HG02938 (cell line): ENCODE results near the gene PKM.

Source experiments
- ATAC-seq: cut with Tn5 transposase; IDR thresholded peaks from one replicate; pipeline ENCODE4 v1.9.1; 2021; ENCODE audit warnings: mild to moderate bottlenecking, moderate library complexity; ENCODE audit not compliant: unreplicated experiment

PKM gene

DNA sequence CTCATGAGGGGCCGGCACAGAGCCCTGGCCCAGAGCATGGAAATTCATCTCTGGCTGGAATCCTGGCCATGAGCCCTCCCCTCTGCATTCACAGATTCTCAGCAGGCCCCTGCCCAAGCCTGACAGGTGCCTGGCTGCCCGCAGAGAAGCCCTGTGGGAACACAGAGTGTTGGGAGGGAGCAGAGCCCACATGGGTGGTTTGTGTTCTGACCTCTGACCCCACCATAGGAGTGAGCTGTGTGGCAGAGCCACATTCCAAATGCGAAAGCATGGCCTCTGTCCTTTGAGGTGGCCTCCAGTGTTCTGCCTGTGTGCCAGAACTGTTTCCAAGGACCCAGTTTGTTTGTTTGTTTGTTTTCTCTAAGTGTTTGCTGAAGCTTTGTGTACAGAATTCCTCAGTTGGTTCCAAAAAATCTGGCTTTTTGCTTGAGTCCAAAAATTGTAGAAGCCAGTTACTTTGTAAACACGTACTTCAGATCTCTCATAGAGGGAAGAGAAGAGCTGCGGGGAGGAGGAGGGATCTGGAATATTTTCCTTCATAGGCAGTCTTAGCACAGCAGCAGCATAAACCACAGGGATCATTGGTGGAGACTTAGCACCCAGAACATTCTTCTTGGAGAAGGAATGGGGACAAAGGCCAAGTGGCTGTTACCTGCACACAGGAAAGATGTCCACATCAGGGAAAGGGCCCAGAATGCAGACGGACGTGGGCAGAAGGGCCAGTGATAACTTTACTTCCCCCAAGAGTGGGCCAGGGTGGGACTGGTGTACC, 69.4 kb downstream of the PKM start:
- ATAC-seq = no peak

- ATAC-seq = no peak
Measured at GRCh38 chr15:72160696-72161245, 70.2 kb downstream of the PKM start.

GRCh38 chr15:72156928-72157327, 74.1 kb downstream of the PKM start:
- ATAC-seq = no peak

DNA sequence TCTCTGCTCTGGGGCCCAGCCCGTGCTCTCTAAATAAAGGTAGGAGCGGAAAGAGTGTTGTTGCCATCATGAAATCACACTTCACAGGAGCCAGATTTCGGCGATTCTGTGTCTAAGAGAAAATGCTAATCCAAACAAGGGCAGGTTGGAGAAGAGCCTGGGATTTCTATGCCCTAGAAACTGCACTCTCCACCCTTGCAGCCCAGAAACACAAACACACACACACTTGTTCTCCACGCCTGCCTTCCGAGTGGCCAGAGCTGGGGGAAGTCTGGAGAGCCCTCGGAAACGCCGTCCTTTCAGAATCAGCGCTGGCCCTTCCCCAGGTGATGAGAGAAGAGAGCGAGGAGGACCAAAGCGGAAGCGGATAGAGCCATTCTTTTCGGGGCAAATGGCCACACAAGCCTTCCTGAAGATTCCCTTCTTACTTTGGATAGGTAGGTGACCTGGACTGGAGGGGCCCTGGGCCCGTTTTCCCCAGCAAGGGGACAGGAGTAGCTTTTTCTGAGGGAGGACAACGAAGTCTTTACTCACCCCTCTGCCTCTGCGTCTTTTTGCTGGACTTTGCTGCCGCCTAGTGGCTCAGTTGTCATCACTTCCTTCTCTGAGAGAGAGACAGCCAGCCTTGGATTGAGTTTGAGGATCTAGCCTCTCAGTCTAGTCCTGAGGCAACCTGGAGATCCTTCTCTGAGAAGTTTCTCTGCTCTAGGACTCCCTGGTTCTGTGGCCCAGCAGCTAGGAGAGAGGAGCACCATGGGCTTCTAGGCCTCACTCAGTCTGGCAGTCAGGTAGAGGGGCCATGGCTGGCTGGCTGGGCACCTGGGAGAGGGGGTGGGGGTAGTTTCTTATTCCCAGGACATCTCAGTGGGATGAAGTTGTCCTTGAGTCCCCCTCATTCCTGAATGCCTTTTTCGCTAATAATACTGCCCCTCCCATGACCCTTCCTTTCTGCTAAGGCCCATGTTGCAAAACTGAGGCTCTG, 75.1 kb downstream of the PKM start:
- peak; percentile 80 for ATAC-seq

DNA sequence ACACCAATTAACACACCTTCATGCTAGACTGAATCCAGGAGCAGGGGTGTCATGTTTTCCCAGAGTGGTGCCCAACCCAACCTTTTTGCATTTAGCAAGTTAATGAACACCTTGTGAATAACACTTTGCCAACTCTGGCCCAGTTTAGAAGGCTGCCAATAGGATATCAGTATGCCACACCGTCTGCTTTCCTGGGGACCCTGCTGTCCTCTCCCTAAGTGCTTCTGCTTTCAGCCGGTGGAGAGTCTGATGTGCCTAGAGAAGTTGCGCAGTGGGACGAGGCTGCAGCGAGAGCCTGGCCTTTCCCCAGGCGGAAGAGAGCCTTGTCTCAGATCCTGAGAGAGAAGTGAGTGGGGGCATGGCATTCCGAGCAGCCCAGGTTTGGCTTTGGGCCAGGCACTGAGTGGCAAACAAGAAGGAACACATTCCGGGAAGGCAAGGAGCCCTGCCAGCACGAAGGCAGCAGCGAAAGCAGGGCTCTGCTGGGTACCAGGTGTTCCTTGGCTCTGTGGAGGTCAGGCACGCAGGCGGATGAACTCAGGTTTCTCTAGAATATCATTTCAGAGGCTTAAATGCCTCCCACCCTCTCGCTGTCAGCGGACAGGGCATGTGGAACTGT, 75.9 kb downstream of the PKM start:
- no peak for ATAC-seq

DNA sequence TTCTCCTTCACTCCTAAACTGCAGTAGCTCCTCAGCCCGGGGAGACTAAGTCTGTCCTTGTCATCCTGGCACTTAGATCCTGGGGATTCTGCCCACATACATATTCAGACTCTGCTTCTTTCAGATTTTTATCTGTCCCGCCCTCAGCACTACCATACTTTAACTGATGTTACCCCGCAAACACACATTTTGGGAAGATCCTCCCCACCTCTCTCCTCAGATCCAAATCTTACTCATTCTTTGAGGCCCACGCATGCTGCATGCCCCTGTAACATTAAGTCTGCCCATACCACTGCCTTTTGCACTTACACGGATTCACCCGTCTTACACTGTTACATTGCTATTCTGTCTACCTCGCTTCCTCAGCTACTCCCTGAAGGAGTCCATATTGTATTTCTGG, 76.7 kb downstream of the PKM start:
- no peak for ATAC-seq

DNA sequence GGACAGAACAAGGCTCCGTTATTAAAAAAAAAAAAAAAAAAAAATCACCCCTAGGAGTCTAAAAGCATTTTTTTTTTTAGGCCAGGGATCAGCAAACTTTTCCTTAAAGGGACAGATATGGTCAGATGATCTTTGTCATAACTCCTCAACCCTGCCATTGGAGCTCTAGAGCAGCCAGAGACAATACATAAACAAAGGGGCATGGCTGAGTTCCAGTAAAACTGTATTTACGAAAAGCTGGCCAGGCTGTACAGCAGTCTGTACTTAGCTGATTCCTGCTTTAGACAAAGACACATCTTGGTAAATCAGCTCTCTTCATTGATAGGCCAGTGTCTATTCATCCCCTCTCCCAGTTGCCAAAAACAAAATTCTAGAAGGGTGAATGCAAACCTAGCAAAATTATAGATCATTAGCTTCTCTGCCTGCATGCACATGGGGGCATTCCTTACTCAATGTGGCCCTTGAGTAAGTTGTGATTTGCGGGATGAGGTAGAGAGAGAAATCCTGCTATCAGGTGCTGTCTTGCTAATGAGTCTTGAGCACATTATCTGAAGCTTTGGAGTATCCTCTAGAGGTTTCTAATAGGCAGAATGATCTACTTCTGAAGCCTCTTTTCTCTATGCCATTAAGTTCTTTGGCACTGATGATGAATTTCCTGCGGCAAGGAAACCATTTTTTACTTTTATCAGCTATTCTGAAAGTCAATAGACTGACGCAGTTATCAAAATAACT, 77.6 kb downstream of the PKM start:
- ATAC-seq = no peak
